ENCODE results near the gene TRAPPC2L. TPM values are rescaled to one million over a fixed set of nuclear protein-coding genes. Genes with fewer than 3 reads are reported as not detected.

The TRAPPC2L gene
- total and polyA plus RNA-seq, 2 experiments from 2014 or later, result 59.3 to 167 TPM

DNA sequence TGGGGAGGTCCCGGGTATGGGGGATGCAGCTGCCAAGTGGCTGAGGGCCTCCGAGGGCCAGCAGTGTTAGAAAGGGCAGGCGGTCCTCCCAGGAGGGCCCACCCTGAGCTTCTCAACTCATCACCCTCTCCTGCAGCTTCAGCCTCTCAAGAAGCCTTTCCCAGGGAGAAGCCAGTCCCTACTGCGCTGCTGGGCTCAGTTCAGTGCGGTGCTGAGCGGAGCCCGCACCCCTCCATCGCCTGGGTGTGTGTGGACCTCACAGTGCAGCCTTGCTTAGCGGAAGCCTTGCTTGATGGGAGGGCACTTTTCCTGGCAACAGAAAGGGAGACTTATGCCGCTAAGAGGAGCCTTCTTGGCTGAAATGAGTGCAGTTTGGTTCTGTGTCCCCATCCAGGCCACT, 41.7 kb upstream of the TRAPPC2L start:
- TF ChIP-seq ZNF114 (CRISPR knock-in tag; IDR thresholded peaks at IDR 0.05) (no peak), ZNF331 (CRISPR knock-in tag; IDR thresholded peaks at IDR 0.05; ENCODE audit: low read depth) (no peak), EZH2phosphoT487 (IDR thresholded peaks at IDR 0.05; ENCODE audit: unreplicated experiment) (no peak), EZH2 (IDR thresholded peaks at IDR 0.05; ENCODE audit: low read depth, unreplicated experiment) (no peak), JUNB (IDR thresholded peaks at IDR 0.05; ENCODE audit: unreplicated experiment) (no peak), CTCF (conservative IDR thresholded peaks at IDR 0.05; ENCODE audit: low read depth in 2 of 2) (no peak), NANOG (IDR thresholded peaks at IDR 0.05; ENCODE audit: borderline replicate concordance) (no peak)
- TF ChIP-seq, protein P1, sequence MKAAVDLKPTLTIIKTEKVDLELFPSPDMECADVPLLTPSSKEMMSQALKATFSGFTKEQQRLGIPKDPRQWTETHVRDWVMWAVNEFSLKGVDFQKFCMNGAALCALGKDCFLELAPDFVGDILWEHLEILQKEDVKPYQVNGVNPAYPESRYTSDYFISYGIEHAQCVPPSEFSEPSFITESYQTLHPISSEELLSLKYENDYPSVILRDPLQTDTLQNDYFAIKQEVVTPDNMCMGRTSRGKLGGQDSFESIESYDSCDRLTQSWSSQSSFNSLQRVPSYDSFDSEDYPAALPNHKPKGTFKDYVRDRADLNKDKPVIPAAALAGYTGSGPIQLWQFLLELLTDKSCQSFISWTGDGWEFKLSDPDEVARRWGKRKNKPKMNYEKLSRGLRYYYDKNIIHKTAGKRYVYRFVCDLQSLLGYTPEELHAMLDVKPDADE (IDR thresholded peaks at IDR 0.05), result no peak
- TF ChIP-seq, protein P2, sequence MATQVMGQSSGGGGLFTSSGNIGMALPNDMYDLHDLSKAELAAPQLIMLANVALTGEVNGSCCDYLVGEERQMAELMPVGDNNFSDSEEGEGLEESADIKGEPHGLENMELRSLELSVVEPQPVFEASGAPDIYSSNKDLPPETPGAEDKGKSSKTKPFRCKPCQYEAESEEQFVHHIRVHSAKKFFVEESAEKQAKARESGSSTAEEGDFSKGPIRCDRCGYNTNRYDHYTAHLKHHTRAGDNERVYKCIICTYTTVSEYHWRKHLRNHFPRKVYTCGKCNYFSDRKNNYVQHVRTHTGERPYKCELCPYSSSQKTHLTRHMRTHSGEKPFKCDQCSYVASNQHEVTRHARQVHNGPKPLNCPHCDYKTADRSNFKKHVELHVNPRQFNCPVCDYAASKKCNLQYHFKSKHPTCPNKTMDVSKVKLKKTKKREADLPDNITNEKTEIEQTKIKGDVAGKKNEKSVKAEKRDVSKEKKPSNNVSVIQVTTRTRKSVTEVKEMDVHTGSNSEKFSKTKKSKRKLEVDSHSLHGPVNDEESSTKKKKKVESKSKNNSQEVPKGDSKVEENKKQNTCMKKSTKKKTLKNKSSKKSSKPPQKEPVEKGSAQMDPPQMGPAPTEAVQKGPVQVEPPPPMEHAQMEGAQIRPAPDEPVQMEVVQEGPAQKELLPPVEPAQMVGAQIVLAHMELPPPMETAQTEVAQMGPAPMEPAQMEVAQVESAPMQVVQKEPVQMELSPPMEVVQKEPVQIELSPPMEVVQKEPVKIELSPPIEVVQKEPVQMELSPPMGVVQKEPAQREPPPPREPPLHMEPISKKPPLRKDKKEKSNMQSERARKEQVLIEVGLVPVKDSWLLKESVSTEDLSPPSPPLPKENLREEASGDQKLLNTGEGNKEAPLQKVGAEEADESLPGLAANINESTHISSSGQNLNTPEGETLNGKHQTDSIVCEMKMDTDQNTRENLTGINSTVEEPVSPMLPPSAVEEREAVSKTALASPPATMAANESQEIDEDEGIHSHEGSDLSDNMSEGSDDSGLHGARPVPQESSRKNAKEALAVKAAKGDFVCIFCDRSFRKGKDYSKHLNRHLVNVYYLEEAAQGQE (IDR thresholded peaks at IDR 0.05; ENCODE audit: unreplicated experiment), result no peak
- Histone ChIP-seq H3K4me2 (no peak overlapping the region), H2AFZ (no peak overlapping the region), H3K36me3 (ENCODE audit: insufficient read depth) (peaks cover 5% of the 10 kb centered on the region; the same call in 1 of the 2 replicates), H3K4me1 (ENCODE audit: insufficient read depth) (no peaks in the 10 kb centered on the region; the same call in 1 of the 2 replicates), H3K79me2 (replicated peaks; ENCODE audit: insufficient read depth) (peaks cover 12% of the 10 kb centered on the region), H3K9me2 (ENCODE audit: insufficient read depth) (no peaks in the 10 kb centered on the region), H3K27ac (ENCODE audit: low read depth) (no peak overlapping the region), H4K20me1 (replicated peaks; ENCODE audit: insufficient read depth) (no peaks in the 10 kb centered on the region; the same call in 1 of the 2 replicates), H3K4me3 (no peak overlapping the region), H3K27me3 (ENCODE audit: insufficient read depth) (no peaks in the 10 kb centered on the region), H3F3A (replicated peaks; ENCODE audit: low read depth) (peaks cover 12% of the 10 kb centered on the region; the same call in 1 of the 2 replicates)
- no peak for ATAC-seq
- no peak for DNase-seq (ENCODE audit: low spot score)
- Mint-ChIP-seq H3K9me3 (no peaks in the 10 kb centered on the region), H3K4me3 (no peak overlapping the region), H3K27me3 (ENCODE audit: insufficient read depth, low read depth, poor library complexity) (peaks cover 17% of the 10 kb centered on the region), H3K27ac (no peak overlapping the region), H3K36me3 (ENCODE audit: low read depth) (peaks cover 7% of the 10 kb centered on the region; the same call in 2 of the 3 replicates), H3K4me1 (peaks cover 13% of the 10 kb centered on the region; the same call in 2 of the 3 replicates)
